Nephron (organoid): ENCODE data around the gene LRRC74B.
A peak's percentile ranks its signal among the peaks of the same experiment; 100 is the strongest.

ENCODE experiments used
- H3K27ac Mint-ChIP-seq, 3 experiments: 2 replicates each; pipeline ENCODE4 v1.8.0; 2020; ENCODE audit warnings: mixed read lengths in 3 of 3, mild to moderate bottlenecking in 2 of 3, moderate library complexity in 1 of 3
- H3K27me3 Mint-ChIP-seq: 2 replicates; pipeline ENCODE4 v1.8.0; 2021; ENCODE audit warnings: low read depth, mild to moderate bottlenecking, moderate library complexity, mixed read lengths
- H3K36me3 Mint-ChIP-seq: 2 replicates; pipeline ENCODE4 v1.8.0; 2020; ENCODE audit warnings: low read depth, mixed read lengths
- H3K4me1 Mint-ChIP-seq: 2 replicates; pipeline ENCODE4 v1.8.0; 2020; ENCODE audit warnings: mixed read lengths
- H3K4me3 Mint-ChIP-seq, 3 experiments: 2 replicates each; pipeline ENCODE4 v1.8.0; 2020; ENCODE audit warnings: mild to moderate bottlenecking in 3 of 3, mixed read lengths in 3 of 3, moderate library complexity in 2 of 3
- H3K9me3 Mint-ChIP-seq: 2 replicates; pipeline ENCODE4 v1.8.0; 2020; ENCODE audit warnings: mixed read lengths
- CTCF ChIP-seq, 3 experiments: fragments of 200-600 bp; sonication (generic); IDR thresholded peaks; one replicate each; pipeline ENCODE4 v1.5.0; 2021; ENCODE audit warnings: antibody characterized with exemption in 3 of 3; ENCODE audit not compliant: unreplicated experiment in 3 of 3

LRRC74B gene

GRCh38 chr22:21030621-21031544, 14.9 kb upstream of the LRRC74B start:
- peak overlapping the region; percentile 50 to 63 (median 56) for H3K4me3 Mint-ChIP-seq
- H3K4me1 Mint-ChIP-seq: peaks cover 27% of the 10 kb centered on the region
- no peaks in the 10 kb centered on the region for H3K9me3 Mint-ChIP-seq
- H3K27ac Mint-ChIP-seq: no peak overlapping the region
- peaks cover 32% of the 10 kb centered on the region for H3K27me3 Mint-ChIP-seq
- no peaks in the 10 kb centered on the region for H3K36me3 Mint-ChIP-seq
- TF ChIP-seq CTCF (IDR thresholded peaks at IDR 0.05; ENCODE audit: unreplicated experiment in 3 of 3): no peak

GRCh38 chr22:21031545-21032036, 14.2 kb upstream of the LRRC74B start:
- Mint-ChIP-seq H3K27ac (no peak overlapping the region), H3K36me3 (no peaks in the 10 kb centered on the region), H3K9me3 (no peaks in the 10 kb centered on the region), H3K4me3 (peak overlapping the region in 1 of 3 experiments; percentile 56), H3K4me1 (peaks cover 27% of the 10 kb centered on the region), H3K27me3 (peaks cover 32% of the 10 kb centered on the region)
- TF ChIP-seq CTCF (IDR thresholded peaks at IDR 0.05; ENCODE audit: unreplicated experiment in 3 of 3): no peak

GRCh38 chr22:21032037-21032867, 13.5 kb upstream of the LRRC74B start, which contains the start of gene SLC7A4:
TSS of gene SLC7A4 (minus strand) at chr22:21032561. CDS start at chr22:21031812, 749 bp downstream.
- no peaks in the 10 kb centered on the region for H3K9me3 Mint-ChIP-seq

DNA sequence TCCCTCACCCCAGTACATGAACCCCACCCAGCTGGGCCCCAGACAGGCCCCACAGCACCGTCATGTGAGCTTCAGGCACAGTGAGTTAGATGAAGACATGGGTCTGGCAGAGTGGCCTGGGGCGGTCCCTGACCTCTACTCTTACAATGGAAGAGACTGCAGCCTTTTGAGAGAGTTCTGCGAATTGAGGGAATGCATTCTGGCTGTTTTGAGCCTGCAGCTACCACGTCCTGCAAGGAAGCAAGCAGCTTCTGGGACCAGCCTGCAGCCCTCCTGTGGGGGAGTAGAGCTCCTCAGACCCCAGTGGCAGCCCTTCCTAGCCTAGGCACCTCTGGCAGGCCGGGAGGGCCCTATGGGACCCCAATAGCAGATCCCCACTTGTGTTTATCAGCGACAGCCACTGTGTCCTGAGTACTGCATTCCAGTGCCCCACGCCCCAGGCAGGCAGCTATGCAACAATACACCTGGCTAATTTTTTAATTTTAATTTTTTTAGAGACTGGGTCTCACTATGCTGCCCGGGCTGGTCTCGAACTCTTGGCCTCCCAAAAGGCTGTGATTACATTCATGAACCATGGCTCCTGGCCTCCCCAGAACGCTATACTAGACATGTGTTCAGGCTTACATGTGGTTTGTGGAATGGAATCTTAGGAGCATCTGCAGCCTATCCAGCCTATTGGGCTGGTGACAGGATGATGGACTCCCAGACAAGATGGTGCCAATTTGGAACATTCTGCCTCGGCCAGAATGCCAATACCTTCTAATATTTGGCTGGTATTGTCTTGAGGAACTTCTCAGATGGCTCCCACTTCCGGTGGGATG, 12.7 kb upstream of the LRRC74B start:
- Mint-ChIP-seq H3K9me3 (no peaks in the 10 kb centered on the region), H3K36me3 (no peaks in the 10 kb centered on the region)
- no peak for TF ChIP-seq CTCF (IDR thresholded peaks at IDR 0.05; ENCODE audit: unreplicated experiment in 3 of 3)

More at GRCh38 chr22:21032037-21032867, 13.5 kb upstream of the LRRC74B start, which contains the start of gene SLC7A4:
- TF ChIP-seq CTCF (IDR thresholded peaks at IDR 0.05; ENCODE audit: unreplicated experiment in 3 of 3): no peak
- Mint-ChIP-seq H3K4me3 (peak within 1 kb of the TSS in 2 of 3 experiments; percentile 8 to 68), H3K27ac (no peak within 1 kb of the TSS), H3K4me1 (peaks cover 21% of the 10 kb centered on the region), H3K27me3 (peaks cover 29% of the 10 kb centered on the region), H3K36me3 (no peaks in the 10 kb centered on the region)

DNA sequence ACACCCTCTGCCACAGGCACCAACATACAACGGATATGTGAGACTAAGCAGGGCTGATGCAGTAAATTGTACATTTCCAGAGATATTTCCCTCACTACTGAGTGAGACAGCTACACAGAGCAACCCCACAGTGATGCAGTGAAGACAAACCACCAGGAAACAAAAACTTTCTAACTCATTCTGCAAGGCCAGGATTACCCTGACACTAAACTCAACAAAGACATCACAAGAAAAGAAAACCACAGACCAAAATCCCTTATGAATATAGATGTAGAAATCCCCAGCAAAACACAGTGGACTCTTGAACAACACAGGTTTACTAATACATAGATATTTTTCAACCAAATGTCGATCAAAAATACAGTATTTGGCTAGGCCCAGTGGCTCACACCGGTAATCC, 11.9 kb upstream of the LRRC74B start:
- Mint-ChIP-seq H3K9me3 (no peaks in the 10 kb centered on the region), H3K4me1 (peaks cover 27% of the 10 kb centered on the region), H3K4me3 (no peak overlapping the region), H3K27ac (no peak overlapping the region), H3K36me3 (no peaks in the 10 kb centered on the region), H3K27me3 (peaks cover 29% of the 10 kb centered on the region)
- no peak for TF ChIP-seq CTCF (IDR thresholded peaks at IDR 0.05; ENCODE audit: unreplicated experiment in 3 of 3)

More for the DNA sequence above, 12.7 kb upstream of the LRRC74B start:
- H3K4me1 Mint-ChIP-seq: peaks cover 21% of the 10 kb centered on the region
- H3K4me3 Mint-ChIP-seq: peak overlapping the region in 2 of 3 experiments; percentile 8 to 68
- peaks cover 29% of the 10 kb centered on the region for H3K27me3 Mint-ChIP-seq
- no peak overlapping the region for H3K27ac Mint-ChIP-seq
